Tibial nerve (tissue), 4 donors: ENCODE data around the gene HOPX. TPM values are rescaled to one million over a fixed set of nuclear protein-coding genes. Genes with fewer than 3 reads are reported as not detected.

ENCODE experiments used
- DNase-seq, 2 donors: peaks; one replicate each; pipeline ENCODE4 v3.0.0-alpha.2; 2019; ENCODE audit warnings: low spot score in 2 of 2
- H3K27ac ChIP-seq, 4 donors: fragments of 200-600 bp; sonication (generic) in 3 of 4; one replicate each; pipeline ENCODE4 v1.5.1; 2017 to 2019; ENCODE audit warnings: mild to moderate bottlenecking in 1 of 4
- H3K27me3 ChIP-seq, 2 donors: fragments of 200-600 bp; sonication (generic) in 1 of 2; one replicate each; pipeline versions ENCODE4 v1.5.1 to v1.6.0; 2017 to 2019
- H3K36me3 ChIP-seq, 3 donors: fragments of 200-600 bp; sonication (generic); one replicate each; pipeline ENCODE4 v1.5.1; 2018 to 2019
- H3K4me1 ChIP-seq, 4 donors: fragments of 200-600 bp; sonication (generic) in 3 of 4; one replicate each; pipeline ENCODE4 v1.5.1; 2017 to 2019
- H3K4me3 ChIP-seq, 4 donors: fragments of 200-600 bp; sonication (generic) in 3 of 4; one replicate each; pipeline ENCODE4 v1.5.1; 2017 to 2019; ENCODE audit warnings: mild to moderate bottlenecking in 1 of 4, moderate library complexity in 1 of 4
- H3K9me3 ChIP-seq, 4 donors: fragments of 200-600 bp; sonication (generic) in 3 of 4; one replicate each; pipeline ENCODE4 v1.5.1; 2017 to 2019
- EP300 ChIP-seq, 2 donors: sonication (generic); formaldehyde crosslinking; IDR thresholded peaks; one replicate each; pipeline ENCODE4 v1.6.1; 2017; ENCODE audit warnings: antibody characterized with exemption in 2 of 2, mild to moderate bottlenecking in 1 of 2
- POLR2A ChIP-seq, 2 donors: fragments of 450-650 bp; IDR thresholded peaks; one replicate each; pipeline ENCODE4 v1.6.1; 2017; ENCODE audit warnings: antibody characterized with exemption in 2 of 2, mild to moderate bottlenecking in 2 of 2, moderate library complexity in 2 of 2
- WGBS, 2 donors: methylation state at CpG; one replicate each; pipeline ENCODE4 v1.1.5; 2018; 5-methylcytosine and 5-hydroxymethylcytosine counted together
- total RNA-seq, 4 donors: library from RNA; depleted of rRNA; stranded (reverse); fragments of >200 nt; gene quantifications; one replicate each; pipeline ENCODE4 v1.1.0, GENCODE V29; 2016
- TF ChIP-seq, protein P1 (sequence below), 5 experiments: fragments of 200-600 bp in 3 of 5; fragments of 450-650 bp in 2 of 5; sonication (generic) in 3 of 5; IDR thresholded peaks; one replicate each; pipeline ENCODE4 v1.5.1; 2016 to 2019; ENCODE audit warnings: antibody characterized with exemption in 5 of 5, mild to moderate bottlenecking in 3 of 5, moderate library complexity in 2 of 5

Gene HOPX
- total RNA-seq, 4 donors from 2014 or later: 0.63 to 2.7 (median 1.9) TPM

DNA sequence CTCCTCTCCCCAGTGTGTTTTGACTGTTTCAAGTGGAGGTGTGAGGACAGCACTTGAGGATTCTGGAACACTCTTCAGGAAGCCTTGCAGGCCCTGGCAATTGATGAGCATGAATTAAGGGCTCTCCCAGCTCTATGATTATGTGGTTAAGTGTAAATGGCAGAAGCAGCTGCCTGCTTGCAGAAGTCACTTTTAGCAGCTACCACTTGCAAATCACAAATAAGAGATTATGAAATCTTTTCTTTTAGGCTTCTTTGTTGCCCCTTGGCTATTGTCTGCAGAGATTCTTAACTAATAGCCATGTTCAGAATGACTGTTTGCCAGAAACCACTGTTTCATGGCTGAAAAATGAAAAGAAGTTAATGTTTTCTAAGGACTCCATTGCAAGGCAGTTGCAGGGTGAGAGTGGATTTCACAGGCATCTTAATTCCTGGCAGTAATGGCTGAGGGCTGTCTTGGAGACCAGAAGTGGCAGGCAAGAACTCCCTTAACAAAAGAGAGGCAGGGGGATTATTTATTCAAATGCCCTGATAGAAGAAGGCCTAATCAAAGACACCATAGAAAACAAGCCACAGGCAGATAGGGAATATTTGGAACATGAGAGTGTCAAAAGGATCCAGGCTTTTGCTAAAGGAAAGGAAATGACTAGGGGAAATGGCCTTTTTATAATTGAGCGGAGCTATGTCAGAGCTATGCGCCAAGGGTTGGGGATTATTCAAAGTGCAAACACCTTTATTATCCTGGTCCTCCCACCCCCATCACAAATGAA lies 8.3 kb upstream of the HOPX start:
- no peak overlapping the region for H3K4me3 ChIP-seq
- TF ChIP-seq EP300 (IDR thresholded peaks at IDR 0.05) (no peak), POLR2A (IDR thresholded peaks at IDR 0.05) (no peak)
- TF ChIP-seq, protein P1, sequence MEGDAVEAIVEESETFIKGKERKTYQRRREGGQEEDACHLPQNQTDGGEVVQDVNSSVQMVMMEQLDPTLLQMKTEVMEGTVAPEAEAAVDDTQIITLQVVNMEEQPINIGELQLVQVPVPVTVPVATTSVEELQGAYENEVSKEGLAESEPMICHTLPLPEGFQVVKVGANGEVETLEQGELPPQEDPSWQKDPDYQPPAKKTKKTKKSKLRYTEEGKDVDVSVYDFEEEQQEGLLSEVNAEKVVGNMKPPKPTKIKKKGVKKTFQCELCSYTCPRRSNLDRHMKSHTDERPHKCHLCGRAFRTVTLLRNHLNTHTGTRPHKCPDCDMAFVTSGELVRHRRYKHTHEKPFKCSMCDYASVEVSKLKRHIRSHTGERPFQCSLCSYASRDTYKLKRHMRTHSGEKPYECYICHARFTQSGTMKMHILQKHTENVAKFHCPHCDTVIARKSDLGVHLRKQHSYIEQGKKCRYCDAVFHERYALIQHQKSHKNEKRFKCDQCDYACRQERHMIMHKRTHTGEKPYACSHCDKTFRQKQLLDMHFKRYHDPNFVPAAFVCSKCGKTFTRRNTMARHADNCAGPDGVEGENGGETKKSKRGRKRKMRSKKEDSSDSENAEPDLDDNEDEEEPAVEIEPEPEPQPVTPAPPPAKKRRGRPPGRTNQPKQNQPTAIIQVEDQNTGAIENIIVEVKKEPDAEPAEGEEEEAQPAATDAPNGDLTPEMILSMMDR (IDR thresholded peaks at IDR 0.05): no peak
- no peak for DNase-seq
- H3K27me3 ChIP-seq: no peaks in the 10 kb centered on the region
- H3K36me3 ChIP-seq: no peaks in the 10 kb centered on the region
- no peaks in the 10 kb centered on the region for H3K9me3 ChIP-seq
- no peaks in the 10 kb centered on the region for H3K4me1 ChIP-seq
- WGBS, 2 donors: 77 to 86% methylated on average over 2 of the region's 2 CpGs
- no peak overlapping the region for H3K27ac ChIP-seq

DNA sequence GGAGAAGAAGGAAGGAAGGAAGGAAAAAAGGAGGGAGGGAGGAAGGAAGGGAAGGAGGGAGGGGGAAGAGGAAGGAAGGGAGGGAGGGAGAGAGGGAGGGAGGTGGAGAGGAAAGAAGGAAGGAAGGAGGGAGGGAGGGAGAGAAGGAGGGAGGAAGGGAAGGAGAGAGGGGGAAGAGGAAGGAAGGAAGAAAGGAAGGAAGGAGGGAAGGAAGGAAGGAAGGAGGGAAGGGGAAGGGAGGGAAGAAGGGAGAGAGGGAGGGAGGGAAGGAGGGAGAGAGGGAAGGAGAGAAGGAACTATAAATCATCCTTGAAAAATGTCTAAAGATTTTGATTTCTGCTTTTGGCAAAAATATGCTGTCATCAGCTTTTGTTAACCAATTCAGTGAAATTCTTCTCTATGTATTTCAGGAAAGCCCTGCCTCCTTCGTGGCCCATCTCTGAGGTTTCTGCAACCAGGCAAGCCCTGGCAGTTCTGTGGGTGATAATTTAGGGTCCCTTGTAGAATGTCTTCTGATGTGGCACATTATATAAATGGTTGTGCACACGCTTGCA lies 7.1 kb upstream of the HOPX start:
- DNase-seq: no peak
- 88 to 89% methylated on average over 2 of the region's 2 CpGs for WGBS, 2 donors
- H3K27ac ChIP-seq: no peak overlapping the region
- no peaks in the 10 kb centered on the region for H3K27me3 ChIP-seq
- H3K36me3 ChIP-seq: no peaks in the 10 kb centered on the region
- H3K4me1 ChIP-seq: no peaks in the 10 kb centered on the region
- TF ChIP-seq EP300 (IDR thresholded peaks at IDR 0.05): no peak
- H3K9me3 ChIP-seq: no peaks in the 10 kb centered on the region
- no peak overlapping the region for H3K4me3 ChIP-seq

DNA sequence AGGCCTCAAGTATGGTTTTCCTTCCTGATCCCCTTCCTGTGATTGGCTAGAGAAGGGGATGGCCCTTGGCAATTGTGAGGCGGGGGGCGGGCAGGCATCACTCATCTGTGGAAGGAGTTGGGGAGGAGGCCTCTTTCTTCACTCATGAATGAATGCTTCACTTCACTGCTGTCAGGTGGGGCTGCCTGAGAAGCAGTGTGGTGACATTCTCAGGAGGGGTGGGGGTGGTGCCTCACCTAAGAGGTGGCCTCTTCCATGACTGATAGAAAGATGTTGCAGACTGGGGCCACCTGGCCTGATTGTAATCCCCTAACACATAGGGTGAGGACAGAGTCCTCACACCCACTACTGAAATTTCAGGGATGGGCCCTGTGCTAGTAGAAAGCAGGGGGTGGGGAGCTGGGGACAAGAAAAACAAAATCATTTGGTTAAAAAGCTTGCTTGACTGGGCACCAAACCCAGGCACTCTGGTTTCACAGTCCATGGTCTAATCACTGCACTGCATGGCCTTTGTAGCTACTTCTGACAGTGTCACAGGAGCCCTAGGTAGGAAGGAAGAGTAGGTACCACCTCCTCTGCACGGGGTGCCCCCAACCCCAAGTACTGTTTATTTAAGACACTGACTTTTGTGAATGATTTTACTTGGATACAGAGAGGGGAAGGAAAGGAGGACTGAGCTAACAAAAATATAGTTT lies 5.6 kb upstream of the HOPX start:
- 88 to 90% methylated on average over 3 of the region's 3 CpGs for WGBS, 2 donors

DNA sequence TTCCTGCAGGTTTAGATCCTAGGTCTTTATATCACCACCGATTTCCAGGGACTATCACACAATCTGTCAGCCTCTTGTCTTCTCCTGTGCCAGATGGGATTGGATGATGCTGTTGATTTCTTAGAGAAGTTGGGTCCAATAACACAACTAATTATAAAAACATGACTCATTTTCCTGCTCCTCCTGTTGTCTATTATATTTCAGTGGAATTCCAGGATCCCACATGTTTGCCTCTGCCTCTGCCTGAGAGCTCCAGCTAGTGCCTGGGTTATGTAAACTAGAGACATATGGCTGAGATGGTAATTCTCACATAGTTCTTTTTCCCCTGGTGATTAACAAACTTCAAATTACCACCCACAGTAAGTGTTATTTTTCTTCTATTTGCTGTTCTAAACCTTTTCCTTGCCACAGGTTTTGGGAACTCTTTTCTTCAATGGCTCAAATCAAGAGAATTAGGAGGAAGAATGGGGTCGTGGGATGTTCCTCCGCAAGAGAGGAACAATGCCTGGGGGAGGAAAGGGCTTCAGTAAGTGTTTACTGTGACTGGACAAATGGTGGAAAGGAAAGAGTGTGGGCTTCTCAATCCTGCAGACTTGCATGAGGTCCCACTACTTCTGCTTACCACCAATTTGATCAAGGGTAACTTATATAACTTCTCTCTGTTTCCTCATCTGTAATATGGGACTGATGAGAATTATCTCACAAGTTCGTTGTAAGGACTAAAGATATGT lies 3.4 kb upstream of the HOPX start:
- Histone ChIP-seq H3K27ac (no peak overlapping the region), H3K4me3 (no peak overlapping the region), H3K9me3 (no peaks in the 10 kb centered on the region), H3K27me3 (no peaks in the 10 kb centered on the region), H3K4me1 (peaks cover 0 to 7% (median 0%) of the 10 kb centered on the region in 4 donors), H3K36me3 (no peaks in the 10 kb centered on the region)
- TF ChIP-seq EP300 (IDR thresholded peaks at IDR 0.05): no peak
- TF ChIP-seq, protein P1 (IDR thresholded peaks at IDR 0.05): no peak
- no peak for TF ChIP-seq POLR2A (IDR thresholded peaks at IDR 0.05)
- no peak for DNase-seq
- WGBS, 2 donors: 59 to 60% methylated on average over 4 of the region's 4 CpGs

More for the DNA sequence above, 5.6 kb upstream of the HOPX start:
- Histone ChIP-seq H3K27me3 (no peaks in the 10 kb centered on the region), H3K4me3 (no peak overlapping the region), H3K36me3 (no peaks in the 10 kb centered on the region), H3K9me3 (no peaks in the 10 kb centered on the region), H3K27ac (no peak overlapping the region), H3K4me1 (peaks cover 0 to 5% (median 0%) of the 10 kb centered on the region in 4 donors)
- DNase-seq: no peak
- no peak for TF ChIP-seq POLR2A (IDR thresholded peaks at IDR 0.05)
- TF ChIP-seq EP300 (IDR thresholded peaks at IDR 0.05): no peak
- TF ChIP-seq, protein P1 (IDR thresholded peaks at IDR 0.05): no peak

DNA sequence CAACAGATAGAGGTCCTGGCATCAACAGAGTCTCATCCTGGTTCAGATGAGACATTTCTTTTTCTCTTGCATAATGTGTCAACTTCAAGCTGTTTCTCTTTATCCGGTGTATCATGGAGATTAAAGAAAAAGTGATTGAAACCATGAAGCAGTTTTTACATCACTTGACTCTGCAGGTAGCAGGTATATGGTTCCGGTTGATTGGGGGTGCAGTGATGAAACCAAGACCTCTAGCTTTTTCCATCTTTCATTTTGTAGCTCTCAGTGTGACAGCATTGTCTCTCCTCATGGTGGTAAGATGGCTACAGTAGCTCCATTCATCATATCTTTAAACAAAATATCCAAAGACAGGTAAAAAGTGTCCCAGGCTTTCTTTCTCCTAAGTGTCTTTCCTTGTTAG lies 2.4 kb upstream of the HOPX start:
- DNase-seq: no peak
- Histone ChIP-seq H3K36me3 (no peaks in the 10 kb centered on the region), H3K4me1 (peaks cover 0 to 7% (median 0%) of the 10 kb centered on the region in 4 donors), H3K27me3 (no peaks in the 10 kb centered on the region), H3K27ac (no peak overlapping the region), H3K9me3 (no peaks in the 10 kb centered on the region), H3K4me3 (no peak overlapping the region)
- no peak for TF ChIP-seq EP300 (IDR thresholded peaks at IDR 0.05)
- TF ChIP-seq, protein P1 (IDR thresholded peaks at IDR 0.05): no peak
- TF ChIP-seq POLR2A (IDR thresholded peaks at IDR 0.05): no peak
- WGBS, 2 donors: 93 to 94% methylated on average over 2 of the region's 2 CpGs
